ENCODE measurements around the gene KIAA1671.

GRCh38 chr22:25160120-25160996 is 207.8 kb downstream of the KIAA1671 start:
- TF ChIP-seq SMAD1 (IDR thresholded peaks at IDR 0.05; ENCODE audit: low read depth, low read length, partially characterized antibody) (no peak), NFXL1 (CRISPR knock-in tag; IDR thresholded peaks at IDR 0.05) (no peak), BMI1 (IDR thresholded peaks at IDR 0.05; ENCODE audit: low read length) (no peak), KAT7 (CRISPR knock-in tag; IDR thresholded peaks at IDR 0.05; ENCODE audit: borderline replicate concordance) (no peak), TAF7 (tag; IDR thresholded peaks at IDR 0.05) (no peak), EZH2 (IDR thresholded peaks at IDR 0.05; ENCODE audit: borderline replicate concordance, low read depth, low read length) (no peak), CTCF (IDR thresholded peaks at IDR 0.05 in 2 of 3, conservative IDR thresholded peaks at IDR 0.05 in 1 of 3; ENCODE audit: insufficient read depth in 2 of 3, low read depth in 1 of 3, low read length in 3 of 3) (no peak), ETV5 (CRISPR knock-in tag; IDR thresholded peaks at IDR 0.05; ENCODE audit: low read depth) (no peak)
- TF ChIP-seq, protein P1, sequence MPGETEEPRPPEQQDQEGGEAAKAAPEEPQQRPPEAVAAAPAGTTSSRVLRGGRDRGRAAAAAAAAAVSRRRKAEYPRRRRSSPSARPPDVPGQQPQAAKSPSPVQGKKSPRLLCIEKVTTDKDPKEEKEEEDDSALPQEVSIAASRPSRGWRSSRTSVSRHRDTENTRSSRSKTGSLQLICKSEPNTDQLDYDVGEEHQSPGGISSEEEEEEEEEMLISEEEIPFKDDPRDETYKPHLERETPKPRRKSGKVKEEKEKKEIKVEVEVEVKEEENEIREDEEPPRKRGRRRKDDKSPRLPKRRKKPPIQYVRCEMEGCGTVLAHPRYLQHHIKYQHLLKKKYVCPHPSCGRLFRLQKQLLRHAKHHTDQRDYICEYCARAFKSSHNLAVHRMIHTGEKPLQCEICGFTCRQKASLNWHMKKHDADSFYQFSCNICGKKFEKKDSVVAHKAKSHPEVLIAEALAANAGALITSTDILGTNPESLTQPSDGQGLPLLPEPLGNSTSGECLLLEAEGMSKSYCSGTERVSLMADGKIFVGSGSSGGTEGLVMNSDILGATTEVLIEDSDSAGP (CRISPR knock-in tag; IDR thresholded peaks at IDR 0.05) = no peak
- TF ChIP-seq, protein P2, sequence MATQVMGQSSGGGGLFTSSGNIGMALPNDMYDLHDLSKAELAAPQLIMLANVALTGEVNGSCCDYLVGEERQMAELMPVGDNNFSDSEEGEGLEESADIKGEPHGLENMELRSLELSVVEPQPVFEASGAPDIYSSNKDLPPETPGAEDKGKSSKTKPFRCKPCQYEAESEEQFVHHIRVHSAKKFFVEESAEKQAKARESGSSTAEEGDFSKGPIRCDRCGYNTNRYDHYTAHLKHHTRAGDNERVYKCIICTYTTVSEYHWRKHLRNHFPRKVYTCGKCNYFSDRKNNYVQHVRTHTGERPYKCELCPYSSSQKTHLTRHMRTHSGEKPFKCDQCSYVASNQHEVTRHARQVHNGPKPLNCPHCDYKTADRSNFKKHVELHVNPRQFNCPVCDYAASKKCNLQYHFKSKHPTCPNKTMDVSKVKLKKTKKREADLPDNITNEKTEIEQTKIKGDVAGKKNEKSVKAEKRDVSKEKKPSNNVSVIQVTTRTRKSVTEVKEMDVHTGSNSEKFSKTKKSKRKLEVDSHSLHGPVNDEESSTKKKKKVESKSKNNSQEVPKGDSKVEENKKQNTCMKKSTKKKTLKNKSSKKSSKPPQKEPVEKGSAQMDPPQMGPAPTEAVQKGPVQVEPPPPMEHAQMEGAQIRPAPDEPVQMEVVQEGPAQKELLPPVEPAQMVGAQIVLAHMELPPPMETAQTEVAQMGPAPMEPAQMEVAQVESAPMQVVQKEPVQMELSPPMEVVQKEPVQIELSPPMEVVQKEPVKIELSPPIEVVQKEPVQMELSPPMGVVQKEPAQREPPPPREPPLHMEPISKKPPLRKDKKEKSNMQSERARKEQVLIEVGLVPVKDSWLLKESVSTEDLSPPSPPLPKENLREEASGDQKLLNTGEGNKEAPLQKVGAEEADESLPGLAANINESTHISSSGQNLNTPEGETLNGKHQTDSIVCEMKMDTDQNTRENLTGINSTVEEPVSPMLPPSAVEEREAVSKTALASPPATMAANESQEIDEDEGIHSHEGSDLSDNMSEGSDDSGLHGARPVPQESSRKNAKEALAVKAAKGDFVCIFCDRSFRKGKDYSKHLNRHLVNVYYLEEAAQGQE (IDR thresholded peaks at IDR 0.05; ENCODE audit: borderline replicate concordance) = no peak
- TF ChIP-seq, protein P2 (CRISPR knock-in tag; IDR thresholded peaks at IDR 0.05; ENCODE audit: low read depth) = no peak
